NCI-H128 (cell line): ENCODE measurements around the gene NIBAN1.
"Not testable (repeated sequence)": the region's sequence is repeated elsewhere in the genome, so short reads cannot be mapped to it uniquely, and the experiment has no call there.

ENCODE experiments used
- DNase-seq: peaks from one replicate; lab custom pipeline; 2025; ENCODE audit not compliant: unreplicated experiment; lab: John Stamatoyannopoulos, UW

The NIBAN1 gene, protein sequence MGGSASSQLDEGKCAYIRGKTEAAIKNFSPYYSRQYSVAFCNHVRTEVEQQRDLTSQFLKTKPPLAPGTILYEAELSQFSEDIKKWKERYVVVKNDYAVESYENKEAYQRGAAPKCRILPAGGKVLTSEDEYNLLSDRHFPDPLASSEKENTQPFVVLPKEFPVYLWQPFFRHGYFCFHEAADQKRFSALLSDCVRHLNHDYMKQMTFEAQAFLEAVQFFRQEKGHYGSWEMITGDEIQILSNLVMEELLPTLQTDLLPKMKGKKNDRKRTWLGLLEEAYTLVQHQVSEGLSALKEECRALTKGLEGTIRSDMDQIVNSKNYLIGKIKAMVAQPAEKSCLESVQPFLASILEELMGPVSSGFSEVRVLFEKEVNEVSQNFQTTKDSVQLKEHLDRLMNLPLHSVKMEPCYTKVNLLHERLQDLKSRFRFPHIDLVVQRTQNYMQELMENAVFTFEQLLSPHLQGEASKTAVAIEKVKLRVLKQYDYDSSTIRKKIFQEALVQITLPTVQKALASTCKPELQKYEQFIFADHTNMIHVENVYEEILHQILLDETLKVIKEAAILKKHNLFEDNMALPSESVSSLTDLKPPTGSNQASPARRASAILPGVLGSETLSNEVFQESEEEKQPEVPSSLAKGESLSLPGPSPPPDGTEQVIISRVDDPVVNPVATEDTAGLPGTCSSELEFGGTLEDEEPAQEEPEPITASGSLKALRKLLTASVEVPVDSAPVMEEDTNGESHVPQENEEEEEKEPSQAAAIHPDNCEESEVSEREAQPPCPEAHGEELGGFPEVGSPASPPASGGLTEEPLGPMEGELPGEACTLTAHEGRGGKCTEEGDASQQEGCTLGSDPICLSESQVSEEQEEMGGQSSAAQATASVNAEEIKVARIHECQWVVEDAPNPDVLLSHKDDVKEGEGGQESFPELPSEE

DNA sequence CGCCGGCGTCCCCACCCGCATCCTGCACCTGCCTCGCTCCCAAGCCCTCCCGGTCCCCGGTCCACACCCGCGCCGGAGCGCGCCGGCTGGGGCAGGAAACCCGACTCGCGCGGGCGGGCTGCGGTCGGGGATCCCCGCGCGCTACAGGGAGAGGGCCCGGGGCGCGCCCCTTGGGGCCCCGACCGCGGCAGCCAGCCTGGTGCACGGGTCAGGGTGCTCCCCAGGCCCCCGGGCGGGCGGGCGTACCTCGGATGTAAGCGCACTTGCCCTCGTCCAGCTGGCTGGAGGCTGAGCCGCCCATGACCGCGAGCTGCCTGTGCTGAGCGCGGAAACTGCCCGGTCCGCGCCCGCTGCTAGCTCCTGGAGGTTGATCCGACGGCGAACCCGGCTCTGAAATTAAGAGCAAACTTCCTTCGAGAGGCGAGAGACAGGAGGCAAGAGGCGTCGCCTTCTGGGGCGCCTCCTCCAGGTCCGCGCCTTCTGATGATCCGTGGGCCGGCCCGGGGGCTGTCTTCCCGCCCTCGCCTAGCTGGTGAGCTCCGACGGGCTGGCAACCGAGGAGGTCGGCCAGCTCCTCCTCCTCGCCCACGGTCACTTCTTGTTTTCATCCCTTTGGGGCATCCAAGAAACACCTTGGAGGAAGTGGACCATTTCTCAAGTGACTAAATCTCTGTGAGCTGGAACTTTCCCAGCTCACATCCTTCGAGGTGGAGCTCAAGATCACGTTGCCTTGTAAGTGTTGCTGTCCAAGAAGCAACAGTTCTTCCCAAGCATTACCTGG lies at the start of gene NIBAN1:
TSS of gene NIBAN1 (minus strand) at position 453 of the 781 bp plus-strand sequence. CDS start at position 301, 152 bp downstream.
- DNase-seq: no peak

DNA sequence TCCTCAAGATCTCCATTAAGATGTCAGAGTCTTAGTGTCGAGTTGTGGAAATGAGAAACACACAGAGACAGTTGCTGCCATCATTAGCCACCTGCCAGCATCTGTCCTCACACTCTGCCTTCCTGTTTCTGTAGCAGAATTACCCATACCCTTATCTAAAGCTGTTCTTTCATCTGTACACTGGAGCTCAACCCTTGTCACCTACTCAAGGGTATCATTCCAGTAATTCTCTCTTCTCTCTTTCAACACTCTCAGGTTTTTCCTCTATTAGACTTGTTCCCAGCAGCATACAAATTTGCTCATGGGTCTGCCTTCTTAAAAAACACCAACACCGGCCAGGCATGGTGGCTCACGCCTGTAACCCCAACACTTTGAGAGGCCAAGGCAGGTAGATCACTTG lies 43.7 kb upstream of the NIBAN1 start:
- DNase-seq: no peak

GRCh38 chr1:185017338-185017737 lies 43.0 kb upstream of the NIBAN1 start:
- no peak for DNase-seq

DNA sequence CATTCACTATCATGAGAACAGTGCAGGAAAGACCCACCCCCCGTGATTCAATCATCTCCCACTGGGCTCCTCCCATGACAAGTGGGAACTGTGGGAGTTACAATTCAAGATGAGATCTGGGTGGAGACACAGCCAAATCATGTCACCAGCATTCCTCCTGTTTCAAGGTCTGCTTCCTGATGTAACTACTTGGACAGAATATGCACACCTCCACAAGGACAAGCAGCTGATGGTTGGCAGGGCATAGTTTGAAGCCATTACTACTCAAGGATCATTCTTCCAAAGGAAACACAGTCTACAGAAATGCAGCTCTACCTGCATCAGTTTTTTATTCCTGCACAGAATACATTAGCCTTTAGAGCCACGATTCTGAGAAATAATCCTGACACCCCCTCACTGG lies 42.6 kb upstream of the NIBAN1 start:
- DNase-seq: no peak

- DNase-seq: no peak
Measured at GRCh38 chr1:185015631-185016030, 41.3 kb upstream of the NIBAN1 start.

DNA sequence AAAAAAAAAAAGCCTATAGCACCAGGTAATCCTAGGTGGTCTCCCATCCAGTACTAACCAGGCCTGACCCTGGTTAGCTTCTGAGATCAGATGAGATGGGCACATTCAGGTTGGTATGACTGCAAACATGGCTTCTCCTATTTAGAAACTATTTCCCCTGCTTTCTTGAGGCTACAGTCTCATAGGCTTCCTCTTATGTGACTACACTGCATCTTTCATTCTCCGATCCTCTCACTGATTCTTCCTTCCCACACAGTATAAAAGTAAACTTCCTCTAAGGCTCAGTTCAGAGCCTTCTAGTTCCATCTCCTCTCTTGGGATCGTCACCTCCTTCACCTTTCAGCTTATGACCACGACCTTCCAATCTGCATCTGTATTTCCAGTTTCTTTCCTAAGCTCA lies 40.6 kb upstream of the NIBAN1 start:
- DNase-seq: no peak

GRCh38 chr1:185010361-185010760 lies 36.1 kb upstream of the NIBAN1 start:
- no peak for DNase-seq

- DNase-seq: no peak
Measured at GRCh38 chr1:185008838-185009237, 34.5 kb upstream of the NIBAN1 start.

GRCh38 chr1:185001312-185001880 lies 27.1 kb upstream of the NIBAN1 start:
- DNase-seq: not testable (repeated sequence)

DNA sequence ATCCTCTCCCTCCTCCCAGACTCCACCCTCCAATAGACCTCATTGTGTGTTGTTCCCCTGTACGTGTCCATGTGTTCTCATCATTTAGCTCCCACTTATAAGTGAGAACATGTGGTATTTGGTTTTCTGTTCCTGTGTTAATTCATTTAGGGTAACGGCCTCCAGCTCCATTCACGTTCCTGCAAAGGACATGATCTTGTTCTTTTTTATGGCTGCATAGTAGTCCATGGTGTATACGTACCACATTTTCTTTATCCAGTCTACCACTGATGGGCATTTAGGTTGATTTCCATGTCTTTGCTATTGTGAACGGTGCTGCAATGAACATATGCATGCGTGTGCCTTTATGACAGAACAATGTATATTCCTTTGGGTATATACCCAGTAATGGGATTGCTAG lies 25.7 kb upstream of the NIBAN1 start:
- not testable (repeated sequence) for DNase-seq

DNA sequence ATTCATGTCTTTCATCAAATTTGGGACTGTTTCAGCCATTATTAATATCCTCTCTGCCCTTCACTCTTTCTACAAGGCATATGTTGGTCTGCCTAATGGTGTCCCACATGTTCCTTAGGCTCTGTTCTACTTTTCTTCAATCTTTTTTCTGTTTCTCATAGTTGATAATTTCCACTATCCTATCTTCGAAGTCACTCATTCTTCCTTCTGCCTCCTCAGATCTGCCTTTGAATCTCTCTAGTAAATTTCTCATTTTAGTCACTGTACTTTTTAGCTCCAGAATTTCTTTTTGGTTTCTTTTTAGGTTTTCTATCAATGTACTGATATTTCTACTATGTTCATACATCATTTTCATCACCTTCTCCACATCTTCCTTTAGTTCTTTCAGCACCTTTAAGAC lies 20.0 kb upstream of the NIBAN1 start:
- no peak for DNase-seq

DNA sequence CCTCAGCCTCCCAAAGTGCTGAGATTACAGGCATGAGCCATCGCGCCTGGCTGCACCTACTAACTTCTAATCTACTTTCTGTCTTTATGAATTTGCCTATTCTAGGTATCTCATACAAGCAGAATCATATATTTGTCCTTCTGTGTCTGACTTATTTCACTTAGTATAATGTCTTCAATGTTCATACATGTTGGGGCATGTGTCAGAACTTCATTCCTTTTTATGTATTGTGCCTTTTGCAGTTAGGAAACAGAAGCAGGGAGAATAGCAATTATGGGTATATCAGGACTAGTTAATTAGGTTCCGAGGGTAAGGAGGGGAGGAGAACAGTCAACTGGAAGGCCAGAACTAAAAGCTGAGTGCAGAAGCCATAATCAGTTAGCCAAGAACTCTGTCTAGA lies 18.0 kb upstream of the NIBAN1 start:
- no peak for DNase-seq

- no peak for DNase-seq
Measured at GRCh38 chr1:184990204-184990603, 15.9 kb upstream of the NIBAN1 start.

DNA sequence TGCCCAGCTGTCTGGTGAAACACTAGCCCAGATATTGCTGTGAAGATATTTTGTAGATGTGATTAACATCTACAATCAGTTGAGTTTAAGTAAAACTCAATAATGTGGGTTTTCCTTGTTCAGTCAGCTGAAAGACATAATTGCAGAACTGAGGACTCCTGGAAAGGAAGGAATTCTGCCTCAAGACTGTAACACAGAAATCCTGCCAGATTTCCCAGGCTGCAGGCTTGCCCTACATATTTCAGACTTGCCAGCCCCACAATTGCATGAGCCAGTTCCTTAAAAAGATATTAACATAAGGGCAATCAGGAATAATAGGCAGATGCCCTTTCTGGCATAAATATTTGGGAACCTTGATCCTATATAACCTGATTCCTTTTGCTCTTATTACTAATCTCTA lies 14.2 kb upstream of the NIBAN1 start:
- DNase-seq: no peak

GRCh38 chr1:184987696-184988095 lies 13.4 kb upstream of the NIBAN1 start:
- DNase-seq: no peak

DNA sequence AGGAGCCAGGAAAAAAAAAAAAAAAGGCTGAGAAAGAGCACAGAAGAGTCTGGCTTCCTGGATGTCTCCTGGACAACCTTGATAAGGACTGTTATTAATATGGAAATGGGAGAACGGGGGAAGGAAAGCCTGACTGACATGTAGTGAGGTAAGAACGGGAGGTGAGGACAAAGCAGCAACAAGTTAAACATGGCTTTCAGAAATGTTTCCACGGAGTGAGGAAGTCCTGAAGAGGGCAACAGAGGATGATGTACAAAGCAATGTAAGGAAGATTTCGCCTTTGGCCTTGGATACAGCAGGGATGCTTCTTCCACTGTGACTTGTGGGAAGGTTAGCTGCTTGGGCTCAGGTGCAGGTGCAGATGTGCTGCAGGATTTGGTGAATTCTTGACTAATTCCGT lies 11.9 kb upstream of the NIBAN1 start:
- no peak for DNase-seq

DNA sequence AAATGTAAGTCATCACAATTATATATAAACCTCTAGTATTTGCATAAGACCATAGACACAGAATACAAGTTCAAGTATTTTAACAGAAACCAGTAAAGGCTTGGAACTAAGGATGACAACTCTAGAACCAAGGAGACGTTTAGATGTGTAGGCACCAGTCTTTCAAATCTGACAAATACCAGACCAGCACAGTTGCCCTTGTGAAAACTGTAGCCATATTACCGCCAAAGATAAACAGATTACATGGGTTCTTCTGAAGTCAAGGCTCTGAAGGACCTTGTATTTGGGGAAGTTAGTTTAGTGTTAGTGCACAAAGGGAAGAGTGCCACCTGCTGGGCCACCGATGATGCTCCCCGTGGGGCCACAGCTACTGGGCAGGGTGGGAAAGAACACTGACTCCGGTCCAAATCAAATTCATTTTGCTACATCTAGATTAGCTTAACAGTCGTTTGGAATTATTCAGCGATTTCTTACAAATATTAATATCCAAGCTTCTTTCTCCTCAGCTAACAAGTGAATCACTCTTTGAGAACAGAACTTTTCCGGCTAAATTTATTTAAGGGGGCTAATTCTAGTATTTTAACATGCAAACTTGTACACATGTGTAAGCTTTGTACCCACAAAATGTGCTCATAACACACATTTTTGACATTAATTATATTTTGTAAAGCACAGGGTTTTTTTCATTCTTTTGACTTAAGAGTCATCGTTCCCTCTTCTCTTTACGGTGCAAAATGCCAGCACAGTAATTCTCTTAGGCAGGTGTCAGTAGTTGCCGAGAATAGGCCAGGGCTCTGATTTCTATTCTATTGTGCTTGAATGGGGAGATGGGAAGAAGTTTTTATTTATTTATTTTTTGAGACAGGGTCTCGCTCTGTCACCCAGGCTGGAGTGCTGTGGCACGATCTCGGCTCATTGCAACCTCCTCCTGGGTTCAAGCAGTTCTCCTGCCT lies 8.0 kb upstream of the NIBAN1 start:
- peak; percentile 21 for DNase-seq

DNA sequence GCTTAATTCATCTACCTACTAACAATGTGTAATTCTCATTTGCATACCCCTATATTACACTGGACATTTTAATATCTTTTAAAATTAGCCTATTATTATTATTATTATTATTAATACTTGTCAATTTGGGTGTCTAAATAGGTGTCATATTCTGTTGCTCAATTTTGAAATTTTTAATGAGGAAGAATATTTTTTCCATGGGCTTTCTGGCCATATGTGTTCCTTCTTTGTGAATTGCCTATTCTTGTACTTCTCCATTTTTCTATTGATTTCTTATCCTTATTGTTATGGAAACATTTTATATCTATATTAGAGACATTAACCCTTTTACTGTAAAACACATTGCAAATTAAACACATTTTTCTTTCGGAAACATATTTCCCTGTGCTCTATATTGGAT lies 6.4 kb upstream of the NIBAN1 start:
- no peak for DNase-seq

GRCh38 chr1:184975208-184975870 lies 1.0 kb upstream of the NIBAN1 start:
- no peak for DNase-seq

DNA sequence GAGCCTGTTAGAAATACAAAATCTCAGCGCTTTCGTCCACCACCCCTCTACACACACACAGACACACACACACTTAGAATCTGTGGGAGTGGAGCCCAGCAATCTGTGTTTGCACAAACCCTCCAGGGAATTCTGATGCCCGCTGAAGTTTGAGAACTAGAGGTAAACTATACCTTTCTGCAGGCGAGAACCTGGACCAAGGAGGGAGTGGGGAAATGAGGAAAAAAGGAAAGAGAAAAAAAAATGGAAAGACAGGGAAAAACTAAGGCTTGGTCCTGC lies 468 bp upstream of the NIBAN1 start:
- no peak for DNase-seq
